GM12878 (cell line): ENCODE measurements around the gene CSRNP2. TPM values are rescaled to one million over a fixed set of nuclear protein-coding genes. Genes with fewer than 3 reads are reported as not detected.

Experiments
- ATAC-seq: fragments of 200-7000 bp; cut with Tn5 transposase; 3 replicates; pipeline ENCODE4 v1.9.1; 2020; ENCODE audit warnings: mild to moderate bottlenecking, moderate library complexity
- BruUV-seq: library from RNA; stranded (reverse); fragments of 400-500 nt; replicated peaks from 2 replicates; lab custom pipeline; 2021; lab: Mats Ljungman, UMichigan
- CTCF ChIA-PET: fragments of 300-600 bp; sonication (Branson Sonifier 250); formaldehyde crosslinking; extraction: SDS; loops from one replicate; lab custom pipeline; 2021; ENCODE audit warnings: inconsistent platforms; lab: Yijun Ruan, JAX
- POLR2A ChIA-PET: fragments of 350-600 bp; formaldehyde crosslinking; extraction: SDS; loops from one replicate; lab custom pipeline; 2021; ENCODE audit warnings: inconsistent platforms; lab: Charles Lee
- RAD21 ChIA-PET: fragments of 300-600 bp; sonication (Branson Sonifier 250); formaldehyde crosslinking; loops from one replicate; lab custom pipeline; 2023; ENCODE audit warnings: antibody characterized with exemption; ENCODE audit not compliant: unreplicated experiment; lab: Charles Lee
- SMC1A ChIA-PET: fragments of 300-600 bp; sonication (Branson Sonifier 250); formaldehyde crosslinking; loops from one replicate; lab custom pipeline; 2023; ENCODE audit not compliant: unreplicated experiment, uncharacterized antibody; lab: Charles Lee
- DNase-seq: peaks from one replicate; pipeline ENCODE4 v3.0.0-alpha.2; 2011; ENCODE audit warnings: low read depth, low spot score
- FAIRE-seq: peaks from 3 replicates; lab custom pipeline; 2011; peaks lifted over from hg19 to GRCh38; lab: Jason Lieb, UNC
- H2AFZ ChIP-seq: 2 replicates; pipeline ENCODE4 v1.6.0; 2011; ENCODE audit warnings: low read depth, low read length, control low read depth; ENCODE audit not compliant: control insufficient read depth
- H3K27ac ChIP-seq: 2 replicates; pipeline ENCODE4 v1.5.1; 2011; ENCODE audit warnings: control low read depth; ENCODE audit not compliant: control insufficient read depth, insufficient read depth
- H3K27me3 ChIP-seq, 2 experiments: replicated peaks in 1 of 2; 2 replicates each; pipeline versions ENCODE4 v1.6.0 to v1.6.1; 2011; ENCODE audit warnings: low read length in 1 of 2; ENCODE audit not compliant: control insufficient read depth in 2 of 2, insufficient read depth in 2 of 2
- H3K36me3 ChIP-seq, 2 experiments: 2 replicates each; pipeline ENCODE4 v1.5.1; 2011; ENCODE audit warnings: low read length in 1 of 2; ENCODE audit not compliant: control insufficient read depth in 2 of 2, insufficient read depth in 2 of 2
- H3K4me1 ChIP-seq: 2 replicates; pipeline ENCODE4 v1.6.1; 2011; ENCODE audit warnings: mild to moderate bottlenecking, low read length, moderate library complexity, mixed read lengths; ENCODE audit not compliant: control insufficient read depth, insufficient read depth
- H3K4me2 ChIP-seq: 2 replicates; pipeline ENCODE4 v1.6.0; 2011; ENCODE audit warnings: control low read depth; ENCODE audit not compliant: control insufficient read depth, insufficient read depth
- H3K4me3 ChIP-seq: fragments of 200-600 bp; sonication (generic); 2 replicates; pipeline ENCODE4 v1.5.1; 2016
- H3K79me2 ChIP-seq: 2 replicates; pipeline ENCODE4 v1.6.0; 2011; ENCODE audit warnings: low read length; ENCODE audit not compliant: control insufficient read depth, insufficient read depth
- H3K9ac ChIP-seq: 2 replicates; pipeline ENCODE4 v1.8.0; 2011; ENCODE audit warnings: low read length, control low read depth, mixed read lengths; ENCODE audit not compliant: control insufficient read depth, insufficient read depth
- H3K9me3 ChIP-seq: replicated peaks from 3 replicates; pipeline ENCODE4 v1.5.1; 2011; ENCODE audit warnings: mild to moderate bottlenecking, low read length; ENCODE audit not compliant: control insufficient read depth, insufficient read depth
- H4K20me1 ChIP-seq: 2 replicates; pipeline ENCODE4 v1.6.0; 2011; ENCODE audit not compliant: control insufficient read depth, insufficient read depth
- ATF7 ChIP-seq: fragments of 450-650 bp; IDR thresholded peaks from 2 replicates; pipeline ENCODE4 v1.6.1; 2016; ENCODE audit warnings: low read depth, mild to moderate bottlenecking
- CHD2 ChIP-seq: IDR thresholded peaks from 2 replicates; pipeline ENCODE4 v1.6.1; 2011; ENCODE audit warnings: low read depth, low read length, improper control_type of control experiment, borderline replicate concordance
- EP300 ChIP-seq, 2 experiments: fragments of 150-350 bp in 1 of 2; IDR thresholded peaks; 2 replicates each; pipeline ENCODE4 v1.6.1; 2011 to 2012; ENCODE audit warnings: low read depth in 2 of 2, low read length in 2 of 2, borderline replicate concordance in 1 of 2, improper control_type of control experiment in 1 of 2, inconsistent platforms in 1 of 2; ENCODE audit not compliant: control insufficient read depth in 1 of 2
- GABPA ChIP-seq: IDR thresholded peaks from 2 replicates; pipeline ENCODE4 v1.6.1; 2014; ENCODE audit warnings: antibody characterized with exemption, low read depth, mild to moderate bottlenecking, inconsistent platforms
- GATAD2B ChIP-seq: fragments of 450-650 bp; conservative IDR thresholded peaks from 2 replicates; pipeline ENCODE4 v1.6.1; 2017; ENCODE audit warnings: low read depth, mild to moderate bottlenecking, moderate library complexity
- KDM1A ChIP-seq: fragments of 200-600 bp; sonication (generic); IDR thresholded peaks from 2 replicates; pipeline ENCODE4 v1.6.1; 2016; ENCODE audit warnings: borderline replicate concordance
- NBN ChIP-seq: fragments of 450-650 bp; IDR thresholded peaks from 2 replicates; pipeline ENCODE4 v1.6.1; 2016
- RFX5 ChIP-seq: IDR thresholded peaks from 2 replicates; pipeline ENCODE4 v1.6.1; 2011; ENCODE audit warnings: low read depth, low read length, improper control_type of control experiment
- RUNX3 ChIP-seq: IDR thresholded peaks from 2 replicates; pipeline ENCODE4 v1.6.1; 2012; ENCODE audit warnings: low read length, inconsistent platforms
- SP1 ChIP-seq: IDR thresholded peaks from one replicate; pipeline ENCODE4 v1.6.1; 2011; ENCODE audit warnings: low read depth, low read length
- ZNF274 ChIP-seq: IDR thresholded peaks from one replicate; pipeline ENCODE4 v1.8.0; 2011; ENCODE audit not compliant: insufficient read length, insufficient read depth
- WGBS: methylation state at CpG from one replicate; pipeline ENCODE4 v1.1.6; 2016; ENCODE audit warnings: low lambda C conversion rate; ENCODE audit not compliant: insufficient replicate concordance, insufficient coverage; ENCODE audit errors: missing lambda C conversion rate; 5-methylcytosine and 5-hydroxymethylcytosine counted together
- in situ Hi-C: fragments of 300-500 bp; cut with MboI; formaldehyde crosslinking; loops from 9 replicates; pipeline ENCODE4 v1.14.3; 2018; ENCODE audit warnings: mixed read lengths
- intact Hi-C: fragments of 100-400 bp; cut with micrococcal nuclease; formaldehyde crosslinking; loops from one replicate; pipeline ENCODE4 v1.14.2; 2022; ENCODE audit not compliant: unreplicated experiment
- polyA plus RNA-seq, 11 experiments: library from polyadenylated mRNA; depleted of rRNA in 4 of 11; unstranded in 6 of 11; stranded (reverse) in 5 of 11; fragments of >200 nt; fragmentation: Nextera tagmentation in 4 of 11; fragmentation: Illumina TruSeq in 1 of 11; extraction: Ambion mirVana in 4 of 11; extraction: Trizol in 1 of 11; gene quantifications; 1 replicate in 1 of 11; 2 replicates in 10 of 11; pipeline versions ENCODE4 v1.2.1 to v1.2.3, GENCODE V29; 2011 to 2016; ENCODE audit warnings: inconsistent platforms in 2 of 11, missing spikeins in 2 of 11, low read depth in 1 of 11
- total RNA-seq, 4 experiments: library from RNA; depleted of rRNA in 3 of 4; stranded (reverse); fragments of >200 nt in 3 of 4; fragmentation: Illumina TruSeq in 1 of 4; extraction: Trizol in 1 of 4; gene quantifications; 2 replicates each; pipeline versions ENCODE4 v1.2.1 to v1.2.3, GENCODE V29; 2013 to 2021

The CSRNP2 gene
- total and polyA plus RNA-seq, 10 of the 15 experiments (the other 5 are each of a cell fraction or from before 2014, with no cell fraction given), result 1.2 to 12.1 (median 6.3) TPM

DNA sequence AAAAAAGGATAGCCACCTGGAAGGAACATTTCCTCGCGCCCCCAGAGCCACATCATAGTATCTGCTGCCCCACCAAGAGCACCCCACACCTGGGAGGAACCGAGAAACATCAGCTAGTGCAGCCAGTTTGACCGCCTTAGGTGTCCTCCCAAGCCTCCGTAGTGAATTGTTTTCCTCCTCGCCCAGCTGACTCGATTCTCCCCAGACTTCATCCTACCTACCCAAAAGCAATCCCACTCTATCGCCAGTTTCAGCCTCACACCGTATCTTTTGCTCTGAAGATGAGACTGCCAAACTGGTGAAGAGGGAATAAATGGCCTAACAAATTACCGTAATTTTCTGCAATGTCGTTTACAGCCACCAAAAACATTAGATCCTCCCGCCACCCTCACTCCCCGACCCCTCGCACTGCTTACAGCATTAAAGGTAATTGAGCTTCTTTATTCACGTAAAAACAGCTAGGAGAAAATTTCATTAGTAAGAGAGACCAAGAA, 56.0 kb downstream of the CSRNP2 start:
- H4K20me1 ChIP-seq, result no peaks in the 10 kb centered on the region
- no peaks in the 10 kb centered on the region for H3K36me3 ChIP-seq
- H3K27ac ChIP-seq, result no peak overlapping the region
- WGBS, result 91% methylated on average over 15 of the region's 15 CpGs
- CTCF ChIA-PET, result interaction anchor here (0.6 to 5.1 kb wide), 23 partner anchors 9 to 322 kb away, joined by 3 to 61 read pairs (median 5); partner anchors contain the start of gene LETMD1
- POLR2A ChIA-PET, result interaction anchor here (0.6 kb wide), 1 partner anchor 34 kb away, joined by 5 read pairs; no protein-coding TSS in a partner anchor
- no TSS peak for BruUV-seq
- no peak for DNase-seq
- no peak for TF ChIP-seq GABPA
- no peak for TF ChIP-seq ATF7
- TF ChIP-seq RUNX3, result no peak
- no peak for TF ChIP-seq KDM1A
- no peak for TF ChIP-seq SP1
- no peak for TF ChIP-seq EP300 (IDR thresholded peaks at IDR 0.05; ENCODE audit: borderline replicate concordance in 1 of 2, control insufficient read depth in 1 of 2, low read depth in 2 of 2, low read length in 2 of 2)
- no peak for TF ChIP-seq ZNF274
- TF ChIP-seq RFX5, result no peak
- no peak for TF ChIP-seq NBN
- TF ChIP-seq CHD2, result no peak
- no peak for TF ChIP-seq GATAD2B
- RAD21 ChIA-PET, result interaction anchor here (0.6 to 6.1 kb wide), 10 partner anchors 42 to 1558 kb away, joined by 3 to 43 read pairs (median 3); no protein-coding TSS in a partner anchor
- no peak for FAIRE-seq
- peaks cover 35% of the 10 kb centered on the region for H3K79me2 ChIP-seq
- H3K27me3 ChIP-seq, result no peaks in the 10 kb centered on the region; a peak in 1 of 4 replicates
- intact Hi-C loops, result loop anchor here (5.0 kb wide), 3 partner anchors 100 to 260 kb away; a partner anchor contains a TSS
- no peak for ATAC-seq
- no peak overlapping the region for H2AFZ ChIP-seq
- H3K9ac ChIP-seq, result no peak overlapping the region
- H3K4me1 ChIP-seq, result peaks cover 11% of the 10 kb centered on the region; the same call in 1 of the 2 replicates
- SMC1A ChIA-PET, result interaction anchor here (0.6 to 3.4 kb wide), 13 partner anchors 18 to 506 kb away, joined by 3 to 31 read pairs (median 4); partner anchors contain the start of gene ATF1
- in situ Hi-C loops, result no loop called here
- no peak overlapping the region for H3K4me3 ChIP-seq
- H3K9me3 ChIP-seq, result no peaks in the 10 kb centered on the region
- no peak overlapping the region for H3K4me2 ChIP-seq
